Right renal pelvis (tissue), 4 donors: ENCODE measurements around the gene FRMD4A. TPM values are rescaled to one million over a fixed set of nuclear protein-coding genes. Genes with fewer than 3 reads are reported as not detected.

Experiments used
- DNase-seq, 4 donors: peaks; one replicate each; pipeline ENCODE4 v3.0.0-alpha.2; 2013; ENCODE audit warnings: low read depth in 4 of 4, low spot score in 3 of 4, missing footprints in 1 of 4
- polyA plus RNA-seq, 4 donors: library from polyadenylated mRNA; unstranded; fragments of 120-200 nt; gene quantifications; one replicate each; pipeline ENCODE4 v1.2.1, GENCODE V29; 2013; ENCODE audit not compliant: insufficient read length in 4 of 4

Gene FRMD4A
- polyA plus RNA-seq, 4 donors: 76.2 to 81.0 (median 78.2) TPM

DNA sequence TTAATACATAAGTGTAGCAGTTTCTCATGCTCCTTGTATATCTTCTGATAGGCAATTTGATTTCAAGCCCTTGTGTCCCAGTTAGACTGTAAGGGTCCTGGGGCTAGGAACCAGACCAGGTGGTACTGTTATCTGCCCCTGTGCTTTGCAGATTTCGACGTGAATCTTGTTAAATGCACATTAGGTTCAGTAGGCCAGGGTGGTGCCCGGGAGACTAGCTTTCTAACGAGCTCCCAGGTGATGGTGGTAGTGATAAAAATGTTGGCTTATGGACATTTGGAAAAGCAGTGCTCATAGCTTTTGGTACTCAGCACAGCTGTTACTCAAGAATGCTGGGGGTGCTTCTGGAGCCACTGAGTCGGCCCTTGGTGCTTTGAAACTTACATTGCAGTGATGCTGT is 679.8 kb downstream of the FRMD4A start:
- DNase-seq: no peak

- DNase-seq: no peak
Measured at GRCh38 chr10:13649844-13650520, 680.7 kb downstream of the FRMD4A start.

- DNase-seq: no peak
Measured at GRCh38 chr10:13648425-13648824, 682.3 kb downstream of the FRMD4A start.

DNA sequence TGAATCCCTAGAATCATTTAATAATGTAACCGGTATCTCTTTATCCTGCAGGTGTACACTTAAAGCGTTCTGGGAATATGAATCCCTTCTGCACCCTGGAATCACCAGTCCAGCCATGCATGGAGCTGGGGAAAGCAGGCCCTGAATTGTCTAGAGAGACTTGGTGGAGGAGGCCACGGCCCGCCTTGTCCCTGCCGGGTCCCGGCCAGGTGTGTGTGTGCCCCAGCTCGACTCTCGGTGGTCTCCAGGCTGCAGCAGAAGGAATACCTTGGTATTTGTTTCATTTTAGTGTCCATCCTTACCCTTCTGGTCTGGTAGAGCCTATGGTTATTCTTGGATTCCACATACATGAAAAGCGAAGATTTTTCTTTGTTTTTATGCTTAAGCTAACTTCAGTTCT is 685.9 kb downstream of the FRMD4A start:
- no peak for DNase-seq

DNA sequence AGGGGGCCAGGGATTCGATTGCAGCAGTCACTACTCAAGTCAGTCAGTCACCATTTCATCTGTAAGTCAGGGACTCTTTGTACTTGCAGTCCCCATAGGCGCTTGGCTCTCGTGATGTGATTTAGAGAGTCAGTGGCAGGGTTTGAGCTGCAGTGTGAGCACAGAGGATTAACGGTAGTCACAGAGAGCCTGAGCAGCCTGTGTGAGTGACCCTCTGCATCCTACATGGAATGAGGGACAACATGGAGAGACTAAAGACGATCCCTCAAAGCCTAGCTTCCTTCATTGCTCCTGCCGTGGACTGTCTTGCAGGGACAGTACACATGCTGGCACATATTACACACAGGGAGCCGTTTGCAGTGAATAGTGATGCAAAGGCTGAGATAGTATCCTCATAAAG is 687.7 kb downstream of the FRMD4A start:
- no peak for DNase-seq

DNA sequence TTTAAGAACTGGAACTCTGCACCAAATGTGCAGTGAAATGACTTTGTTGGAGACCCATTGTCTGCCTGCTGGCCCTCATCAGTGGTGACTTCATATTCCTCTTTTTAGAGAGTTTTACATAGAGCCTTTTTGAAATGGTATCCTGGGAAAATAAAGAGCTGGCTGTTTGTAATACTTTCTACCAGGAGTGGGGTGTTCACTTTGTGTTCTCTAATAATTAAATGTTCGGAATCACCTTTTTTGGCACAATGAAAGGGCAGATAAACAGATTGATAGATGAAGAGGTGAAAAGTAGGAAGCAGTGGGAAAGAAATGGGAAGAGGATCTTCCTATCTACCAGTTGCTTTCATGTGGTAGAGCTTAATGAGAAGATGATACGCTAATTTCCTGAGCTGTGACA is 688.4 kb downstream of the FRMD4A start:
- DNase-seq: no peak

DNA sequence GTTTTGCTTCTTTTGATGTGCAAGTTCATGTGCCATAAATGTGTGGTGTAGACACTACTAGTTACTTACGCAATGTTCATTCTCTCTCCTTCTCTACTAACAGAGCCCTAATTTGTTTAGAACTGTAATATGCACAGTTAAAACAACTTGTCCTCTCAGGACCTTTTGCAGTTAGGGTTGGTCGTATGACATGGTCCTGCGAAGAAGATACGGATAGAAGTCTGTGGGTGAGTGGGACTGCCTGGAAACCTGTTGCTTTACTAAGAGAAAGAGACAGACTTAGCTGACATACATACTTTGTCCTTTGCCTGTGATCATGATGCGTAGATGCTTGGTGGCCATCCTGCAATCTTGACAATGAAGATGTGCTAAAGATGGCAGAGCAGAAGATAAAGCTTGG is 692.8 kb downstream of the FRMD4A start:
- no peak for DNase-seq

DNA sequence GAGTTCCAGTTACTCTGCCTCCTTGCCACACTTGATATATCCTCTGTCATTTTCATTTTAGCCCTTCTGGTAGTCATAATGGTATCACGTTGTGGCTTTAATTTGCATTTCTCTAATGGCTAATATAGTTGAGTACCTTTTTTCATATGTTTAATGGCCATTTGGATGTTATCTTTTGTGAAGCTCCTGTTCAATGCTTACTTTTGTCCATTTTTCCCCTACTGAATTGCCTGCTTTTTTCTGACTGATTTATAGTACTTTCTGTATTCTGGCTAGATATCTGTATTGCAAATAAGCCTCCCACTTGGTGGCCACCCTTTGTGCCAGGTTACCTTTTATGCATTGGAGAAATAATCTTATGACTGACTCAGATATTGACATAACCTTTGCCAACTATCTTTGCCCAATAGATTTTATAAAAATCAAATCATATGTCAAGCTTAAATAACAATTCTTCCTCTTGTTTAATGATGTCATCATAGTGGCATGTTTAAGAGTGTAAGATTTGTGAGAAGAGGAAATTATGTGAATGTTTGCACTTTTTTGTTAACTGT is 693.3 kb downstream of the FRMD4A start:
- DNase-seq: no peak

GRCh38 chr10:13636776-13637175 is 693.9 kb downstream of the FRMD4A start:
- DNase-seq: no peak

GRCh38 chr10:13634207-13634606 is 696.5 kb downstream of the FRMD4A start:
- DNase-seq: no peak

DNA sequence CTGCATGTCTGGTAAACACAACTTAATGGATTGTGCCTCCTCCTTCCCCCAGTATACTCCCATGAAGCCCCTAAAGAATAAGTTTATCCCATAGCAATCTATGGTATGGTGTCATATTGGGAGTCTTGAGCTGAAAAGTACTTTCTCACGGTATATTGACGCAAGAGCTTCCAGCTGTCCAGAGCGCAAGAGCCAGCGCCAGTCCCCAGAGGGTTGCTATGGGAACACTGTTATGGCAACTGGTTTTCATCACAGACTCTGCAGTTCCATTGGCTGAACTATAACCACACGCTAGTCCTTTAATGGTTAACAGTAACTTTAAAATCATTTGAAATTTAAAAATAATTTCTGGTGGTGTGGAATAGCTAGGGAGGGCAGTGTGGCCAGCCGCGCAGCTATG is 697.0 kb downstream of the FRMD4A start:
- peak in 1 of 4 donors; percentile 46 for DNase-seq

- DNase-seq: no peak
Measured at GRCh38 chr10:13632884-13633440, 697.8 kb downstream of the FRMD4A start.

GRCh38 chr10:13632440-13632839 is 698.3 kb downstream of the FRMD4A start:
- DNase-seq: no peak

- DNase-seq: no peak
Measured at GRCh38 chr10:13631594-13631993, 699.1 kb downstream of the FRMD4A start.

- no peak for DNase-seq
Measured at GRCh38 chr10:13630231-13630630, 700.5 kb downstream of the FRMD4A start.

- DNase-seq: no peak
Measured at GRCh38 chr10:13629116-13629515, 701.6 kb downstream of the FRMD4A start.

DNA sequence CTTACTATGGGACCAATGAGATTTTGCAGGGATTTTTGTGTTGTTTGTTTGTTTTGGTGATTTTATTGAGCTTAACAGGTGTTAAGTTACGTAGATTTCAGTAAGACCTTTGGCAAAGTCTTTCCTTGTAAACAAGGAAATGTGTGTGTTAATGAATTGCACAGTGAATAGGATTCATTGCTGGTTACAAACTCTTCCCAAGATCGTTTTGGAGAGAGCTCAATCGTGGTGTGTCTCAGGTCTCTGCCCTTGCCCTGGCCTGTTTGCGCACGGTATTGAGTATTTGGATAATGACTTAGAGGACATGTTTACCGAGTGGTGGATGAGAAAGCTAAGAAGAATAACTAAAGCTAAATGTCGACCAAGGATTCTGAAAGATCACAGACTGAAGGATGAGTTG is 702.1 kb downstream of the FRMD4A start:
- DNase-seq: no peak

DNA sequence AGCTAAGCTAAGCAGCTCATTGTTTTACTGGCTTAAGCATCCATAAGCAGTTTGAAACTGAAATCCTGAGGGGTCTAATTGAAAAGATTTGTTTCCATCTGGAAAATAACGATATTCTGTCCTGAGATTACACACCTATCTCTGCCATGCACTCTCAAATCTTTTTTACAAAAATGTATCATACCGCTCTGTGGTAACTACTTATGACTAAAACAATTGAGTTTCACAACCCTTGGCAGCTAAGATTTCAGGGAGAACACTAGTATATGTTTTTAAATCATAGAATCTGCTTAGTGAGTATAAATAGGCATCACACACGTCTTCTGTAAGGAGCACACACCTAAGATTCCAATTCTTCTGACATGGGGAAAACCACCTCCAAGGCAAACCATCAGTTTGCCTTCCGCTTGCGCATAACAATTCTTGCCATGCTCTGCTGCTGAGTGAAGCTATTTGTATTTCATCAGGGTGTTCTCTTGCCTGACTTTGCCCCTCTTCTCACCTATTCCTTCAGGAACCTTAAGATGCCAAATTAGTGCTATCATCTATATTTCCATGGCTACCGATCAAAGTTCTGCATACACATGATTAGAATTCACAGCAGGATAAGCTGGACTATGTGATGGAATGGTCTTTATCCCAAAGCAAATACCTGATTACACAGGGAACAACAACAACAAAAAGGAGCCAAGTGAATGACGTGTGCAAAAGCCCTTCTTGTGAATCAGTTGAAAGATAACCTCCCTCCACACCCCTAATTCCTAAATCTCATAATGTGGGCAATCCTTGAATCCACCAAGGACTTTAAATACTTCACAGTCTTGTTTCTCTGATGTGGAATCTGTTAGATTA is 703.0 kb downstream of the FRMD4A start:
- DNase-seq: no peak

- no peak for DNase-seq
Measured at GRCh38 chr10:13624630-13625029, 706.1 kb downstream of the FRMD4A start.

DNA sequence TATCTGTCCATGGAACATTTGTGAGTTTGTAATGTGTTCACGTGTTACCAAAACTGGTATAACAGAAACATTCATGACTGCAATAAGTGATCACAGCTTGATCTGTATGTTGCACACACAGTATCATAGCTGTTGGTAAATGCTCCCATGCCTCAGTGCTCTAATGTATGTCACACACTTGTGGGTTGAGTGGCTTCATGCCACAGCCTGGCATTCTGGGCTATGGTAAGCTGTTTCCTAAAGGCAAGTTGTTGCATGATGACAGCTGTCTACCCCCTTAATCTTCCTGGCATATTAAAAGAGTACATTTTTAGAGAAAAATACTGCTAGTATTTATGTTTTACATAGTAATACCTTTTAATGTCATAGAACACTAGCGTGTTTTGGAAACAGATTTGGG is 708.8 kb downstream of the FRMD4A start:
- no peak for DNase-seq

- DNase-seq: no peak
Measured at GRCh38 chr10:13617116-13617515, 713.6 kb downstream of the FRMD4A start.
